Type B pancreatic cell (in vitro differentiated cells): ENCODE measurements around the gene LMAN2. TPM values are rescaled to one million over a fixed set of nuclear protein-coding genes. Genes with fewer than 3 reads are reported as not detected.

Source experiments
- DNase-seq: peaks from one replicate; pipeline ENCODE4 v3.0.0; 2021; ENCODE audit warnings: mixed read lengths; ENCODE audit not compliant: unreplicated experiment; ENCODE audit errors: extremely low spot score
- H3K27ac Mint-ChIP-seq: 2 replicates; pipeline ENCODE4 v1.8.0; 2021; ENCODE audit warnings: mild to moderate bottlenecking, mixed read lengths
- H3K27me3 Mint-ChIP-seq: 2 replicates; pipeline ENCODE4 v1.8.0; 2021; ENCODE audit warnings: mixed read lengths
- H3K36me3 Mint-ChIP-seq: 2 replicates; pipeline ENCODE4 v1.8.0; 2021; ENCODE audit warnings: mixed read lengths
- H3K4me1 Mint-ChIP-seq: one replicate; pipeline ENCODE4 v1.8.0; 2021; ENCODE audit warnings: mixed read lengths; ENCODE audit not compliant: unreplicated experiment
- H3K4me3 Mint-ChIP-seq: 2 replicates; pipeline ENCODE4 v1.8.0; 2021; ENCODE audit warnings: mild to moderate bottlenecking, mixed read lengths
- H3K9me3 Mint-ChIP-seq: 2 replicates; pipeline ENCODE4 v1.8.0; 2021; ENCODE audit warnings: mixed read lengths
- CTCF ChIP-seq: fragments of 200-600 bp; sonication (generic); conservative IDR thresholded peaks from 2 replicates; pipeline ENCODE4 v1.5.0; 2021; ENCODE audit warnings: antibody characterized with exemption, mild to moderate bottlenecking
- total RNA-seq: library from RNA; stranded (reverse); gene quantifications from 2 replicates; pipeline ENCODE4 v1.2.1, GENCODE V29; 2021; ENCODE audit warnings: low replicate concordance

Gene LMAN2
- total RNA-seq, 1 donor from 2014 or later: 102 TPM

- Mint-ChIP-seq H3K27me3 (peaks cover 38% of the 10 kb centered on the region), H3K9me3 (no peaks in the 10 kb centered on the region), H3K36me3 (no peaks in the 10 kb centered on the region), H3K27ac (no peak within 1 kb of the TSS), H3K4me3 (peak within 1 kb of the TSS; percentile 16), H3K4me1 (peaks cover 6% of the 10 kb centered on the region)
- TF ChIP-seq CTCF: no peak
- no peak for DNase-seq
Measured at GRCh38 chr5:177357459-177358351, 6.2 kb upstream of the LMAN2 start, which contains the start of gene RGS14. RGS14 (plus strand) TSS chr5:177357924; CDS start chr5:177358025, 101 bp downstream.

- Mint-ChIP-seq H3K36me3 (no peaks in the 10 kb centered on the region), H3K27ac (no peak overlapping the region), H3K4me1 (peaks cover 7% of the 10 kb centered on the region), H3K27me3 (peaks cover 38% of the 10 kb centered on the region), H3K9me3 (no peaks in the 10 kb centered on the region), H3K4me3 (no peak overlapping the region)
- no peak for DNase-seq
- no peak for TF ChIP-seq CTCF
Measured at GRCh38 chr5:177357146-177357458, 5.6 kb upstream of the LMAN2 start.

GRCh38 chr5:177356746-177357145, 5.3 kb upstream of the LMAN2 start:
- no peaks in the 10 kb centered on the region for H3K36me3 Mint-ChIP-seq
- no peak overlapping the region for H3K4me3 Mint-ChIP-seq
- H3K9me3 Mint-ChIP-seq: no peaks in the 10 kb centered on the region
- peaks cover 38% of the 10 kb centered on the region for H3K27me3 Mint-ChIP-seq
- H3K4me1 Mint-ChIP-seq: peaks cover 11% of the 10 kb centered on the region
- no peak for DNase-seq
- no peak for TF ChIP-seq CTCF
- no peak overlapping the region for H3K27ac Mint-ChIP-seq

- Mint-ChIP-seq H3K27me3 (peaks cover 38% of the 10 kb centered on the region), H3K9me3 (no peaks in the 10 kb centered on the region), H3K36me3 (no peaks in the 10 kb centered on the region), H3K4me3 (no peak overlapping the region), H3K27ac (no peak overlapping the region), H3K4me1 (peaks cover 14% of the 10 kb centered on the region)
- TF ChIP-seq CTCF: no peak
- DNase-seq: no peak
Measured at GRCh38 chr5:177355868-177356168, 4.3 kb upstream of the LMAN2 start.

- DNase-seq: no peak
- Mint-ChIP-seq H3K27ac (no peak overlapping the region), H3K4me3 (no peak overlapping the region), H3K9me3 (no peaks in the 10 kb centered on the region), H3K36me3 (no peaks in the 10 kb centered on the region), H3K27me3 (peaks cover 38% of the 10 kb centered on the region), H3K4me1 (peaks cover 19% of the 10 kb centered on the region)
- TF ChIP-seq CTCF: no peak
Measured at GRCh38 chr5:177355162-177355867, 3.8 kb upstream of the LMAN2 start.
